ENCODE measurements around the gene TMPRSS13. TPM values are rescaled to one million over a fixed set of nuclear protein-coding genes. Genes with fewer than 3 reads are reported as not detected.

TMPRSS13 gene
- total RNA-seq = not detected in 2 replicates

DNA sequence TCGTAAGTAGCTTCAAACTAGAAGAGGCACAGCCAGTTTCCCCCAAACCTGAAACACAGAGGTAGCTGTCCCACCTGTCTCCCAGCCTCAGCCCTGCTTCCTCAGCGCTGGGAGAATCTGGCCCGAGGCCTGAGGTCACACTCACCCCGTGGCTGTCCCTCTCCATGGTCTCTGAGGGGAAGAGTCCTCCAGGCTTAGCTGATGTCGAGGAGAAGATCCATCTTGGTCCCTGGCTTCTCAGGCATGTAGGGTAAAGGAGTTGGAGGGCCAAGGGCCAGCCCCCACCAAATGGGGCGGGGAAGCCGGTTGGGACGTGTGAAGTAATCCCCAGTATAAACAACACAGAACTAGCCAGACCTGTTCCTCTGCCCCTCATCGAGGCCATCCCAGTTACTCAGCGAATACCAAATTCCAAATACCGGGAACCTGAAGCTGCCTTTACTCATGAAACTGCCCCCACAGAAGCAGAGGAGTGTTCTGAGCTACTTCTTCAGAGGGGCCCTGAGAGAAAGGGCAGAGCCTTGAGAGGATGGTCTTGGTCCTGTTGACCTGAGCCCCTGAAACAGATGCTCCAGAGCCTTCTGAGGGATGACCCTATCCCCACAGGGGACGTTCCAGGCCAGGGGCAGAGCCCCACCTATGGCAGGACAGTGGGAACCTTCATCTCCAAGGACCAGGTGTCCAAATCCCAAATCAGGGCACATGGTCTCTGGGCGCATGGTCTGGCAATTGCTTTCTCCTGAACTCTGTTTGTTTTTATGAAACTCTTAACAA, at the start of gene TMPRSS13:
TSS of gene TMPRSS13 (minus strand) at position 261 of the 774 bp plus-strand sequence. CDS start at position 166, 95 bp downstream.

DNA sequence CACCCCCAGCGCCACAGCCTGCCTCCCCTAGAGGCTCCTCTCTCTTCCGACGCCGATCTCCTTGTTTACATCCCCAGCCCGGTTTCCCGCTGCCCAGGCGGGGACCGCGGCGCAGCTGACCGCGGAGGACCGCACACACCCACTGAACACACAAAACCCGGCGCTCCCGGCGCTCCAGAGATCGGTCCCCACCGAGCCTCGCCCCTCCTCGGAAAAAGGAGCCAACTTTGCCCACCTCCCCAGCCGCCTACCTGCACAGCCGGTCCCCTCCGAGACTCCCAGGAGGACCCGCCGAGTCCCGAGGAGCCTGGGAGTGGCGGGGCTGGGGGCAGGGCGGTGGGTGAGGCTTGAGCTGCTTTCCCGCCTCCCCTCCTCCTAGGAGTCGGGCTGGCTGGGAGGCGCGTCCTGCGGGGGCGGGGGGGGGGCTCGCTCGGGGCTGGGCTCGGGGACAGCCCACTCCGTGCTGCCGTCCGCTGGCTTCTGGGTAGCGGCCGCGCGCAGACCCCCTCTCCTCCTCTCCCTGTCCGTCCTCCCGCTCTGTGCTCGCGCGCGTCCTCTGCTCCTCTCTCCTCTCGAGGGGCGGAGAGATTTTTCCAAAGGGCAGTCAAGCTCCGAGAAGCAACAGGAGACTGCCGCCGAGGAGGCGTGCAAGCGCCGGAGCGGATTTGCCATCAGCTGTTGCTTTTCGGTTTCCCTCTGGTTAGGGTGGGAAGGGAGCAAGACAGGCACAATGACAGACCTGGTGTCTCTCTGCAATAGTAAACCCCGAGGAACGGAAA, 52.7 kb downstream of the TMPRSS13 start, which contains the start of gene FXYD6:
TSS of gene FXYD6 (minus strand) at position 318 of the 779 bp plus-strand sequence. CDS start 33,882 bp downstream, outside the sequence.

Other genes with a start within 250 kb of the TMPRSS13 start
- not detected in 2 replicates for gene DSCAML1, start 132.2 kb downstream of the TMPRSS13 start, total RNA-seq
- gene FXYD2, start 104.7 kb downstream of the TMPRSS13 start, total RNA-seq = under 0.01 and 2.3 TPM in 2 replicates
- gene FXYD6, start 52.7 kb downstream of the TMPRSS13 start, total RNA-seq = 0.33 and 0.67 TPM in 2 replicates
- 0.10 TPM in 1 of 2 replicates, not detected in the other for gene IL10RA, start 57.0 kb upstream of the TMPRSS13 start, total RNA-seq
- gene TMPRSS4, start 147.7 kb upstream of the TMPRSS13 start, total RNA-seq = not detected in 2 replicates
- not detected in 2 replicates for gene SMIM35, start 157.6 kb upstream of the TMPRSS13 start, total RNA-seq
- gene SCN4B, start 223.4 kb upstream of the TMPRSS13 start, total RNA-seq = under 0.01 TPM in 2 replicates
- gene SCN2B, start 247.2 kb upstream of the TMPRSS13 start, total RNA-seq = under 0.01 TPM in 1 of 2 replicates, not detected in the other

Data from vein endothelial cell (primary cell).